Activated naive CD8-positive, alpha-beta T cell treated with anti-CD3 and anti-CD28 coated beads, Interleukin-2, amount 50 U/mL, for 24 hours (primary cell): ENCODE measurements around the gene CTNNBL1.
A peak's percentile ranks its signal among the peaks of the same experiment; 100 is the strongest.

ENCODE experiments used
- ATAC-seq: fragments of 150-1000 bp; cut with Tn5 transposase; one replicate; pipeline ENCODE4 v1.10.0; 2021
- DNase-seq: peaks from one replicate; pipeline ENCODE4 v3.0.0; 2021
- H3K27ac Mint-ChIP-seq: one replicate; pipeline ENCODE4 v1.8.0; 2021; ENCODE audit warnings: mild to moderate bottlenecking, mixed read lengths
- H3K27me3 Mint-ChIP-seq: one replicate; pipeline ENCODE4 v1.8.0; 2021; ENCODE audit warnings: mixed read lengths
- H3K36me3 Mint-ChIP-seq: one replicate; pipeline ENCODE4 v1.8.0; 2021; ENCODE audit warnings: low read depth, mixed read lengths
- H3K4me1 Mint-ChIP-seq: one replicate; pipeline ENCODE4 v1.8.0; 2021; ENCODE audit warnings: mixed read lengths
- H3K4me3 Mint-ChIP-seq: one replicate; pipeline ENCODE4 v1.8.0; 2021; ENCODE audit warnings: mild to moderate bottlenecking, moderate library complexity, mixed read lengths
- H3K9me3 Mint-ChIP-seq: one replicate; pipeline ENCODE4 v1.8.0; 2021; ENCODE audit warnings: mixed read lengths

The CTNNBL1 gene

DNA sequence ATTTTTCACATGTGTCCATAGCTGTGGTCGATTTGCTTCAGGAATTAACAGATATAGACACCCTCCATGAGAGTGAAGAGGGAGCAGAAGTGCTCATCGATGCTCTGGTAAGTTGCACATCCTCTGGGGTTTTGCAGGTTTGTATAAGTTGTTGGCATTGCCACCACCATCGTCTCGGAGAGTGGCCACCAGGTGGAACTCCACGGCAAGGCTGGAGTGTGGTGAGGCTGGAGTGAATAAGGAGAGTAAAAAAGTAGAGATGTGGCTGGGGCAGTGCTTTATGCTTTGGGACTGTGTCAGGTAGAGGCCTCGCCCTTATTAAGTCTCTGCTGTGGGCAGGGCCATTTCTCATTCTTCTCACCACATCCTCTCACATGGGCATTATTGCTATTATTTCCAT lies 63.7 kb downstream of the CTNNBL1 start:
- Mint-ChIP-seq H3K4me1 (no peaks in the 10 kb centered on the region), H3K27ac (no peak overlapping the region), H3K9me3 (no peaks in the 10 kb centered on the region), H3K4me3 (no peak overlapping the region), H3K27me3 (no peaks in the 10 kb centered on the region), H3K36me3 (peaks cover 26% of the 10 kb centered on the region)
- DNase-seq (no peak), ATAC-seq (no peak)

DNA sequence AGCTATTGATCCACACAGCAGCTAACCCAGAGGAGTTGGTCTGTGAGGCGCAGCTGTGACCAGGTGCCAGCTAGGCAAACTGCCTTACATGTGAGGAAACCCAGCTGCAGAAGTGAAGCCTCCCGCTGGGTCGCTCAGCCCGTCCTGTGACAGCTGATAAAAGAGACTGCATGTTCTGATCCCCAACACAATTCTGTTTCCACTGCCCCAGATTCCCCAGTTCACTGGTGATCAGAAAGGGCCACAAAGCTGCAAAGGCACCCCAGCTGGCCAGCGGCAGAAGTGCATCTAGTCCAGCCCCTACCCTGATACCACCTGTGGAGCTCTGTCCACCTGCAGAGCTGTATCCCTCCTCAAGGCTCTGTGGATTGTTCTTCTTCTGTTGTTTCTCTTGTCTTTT lies 64.5 kb downstream of the CTNNBL1 start:
- ATAC-seq (no peak), DNase-seq (no peak)
- H3K27ac Mint-ChIP-seq: no peak overlapping the region
- H3K36me3 Mint-ChIP-seq: peaks cover 28% of the 10 kb centered on the region
- H3K9me3 Mint-ChIP-seq: no peaks in the 10 kb centered on the region
- no peaks in the 10 kb centered on the region for H3K4me1 Mint-ChIP-seq
- H3K4me3 Mint-ChIP-seq: no peak overlapping the region
- no peaks in the 10 kb centered on the region for H3K27me3 Mint-ChIP-seq

DNA sequence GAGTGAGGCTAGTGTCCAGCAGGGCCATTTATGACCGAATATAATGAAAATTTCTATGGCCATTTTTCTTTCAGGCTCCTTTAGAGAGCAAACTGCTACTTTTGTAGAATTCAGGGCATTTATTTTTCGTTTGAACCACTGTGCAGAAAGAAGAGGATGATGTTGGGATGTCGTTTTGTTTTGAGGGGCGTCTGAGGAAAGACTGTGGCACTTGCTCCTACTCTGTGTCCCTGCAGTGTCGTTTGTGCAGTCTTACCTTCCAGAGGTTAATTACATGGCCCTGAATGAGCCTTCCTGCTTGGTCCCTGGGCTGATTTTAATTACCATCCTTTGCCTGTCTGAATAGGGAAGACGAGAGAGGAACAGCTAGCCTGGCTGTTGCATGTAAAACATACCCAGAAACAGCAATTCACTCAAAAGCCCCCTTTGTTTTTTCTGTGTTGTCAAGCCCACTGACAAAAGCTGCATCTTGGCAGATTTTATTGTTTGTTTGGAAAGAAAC lies 65.3 kb downstream of the CTNNBL1 start:
- no peak for DNase-seq
- no peaks in the 10 kb centered on the region for H3K27me3 Mint-ChIP-seq
- no peaks in the 10 kb centered on the region for H3K9me3 Mint-ChIP-seq
- no peaks in the 10 kb centered on the region for H3K4me1 Mint-ChIP-seq
- no peak overlapping the region for H3K4me3 Mint-ChIP-seq
- peaks cover 28% of the 10 kb centered on the region for H3K36me3 Mint-ChIP-seq
- no peak overlapping the region for H3K27ac Mint-ChIP-seq
- no peak for ATAC-seq

DNA sequence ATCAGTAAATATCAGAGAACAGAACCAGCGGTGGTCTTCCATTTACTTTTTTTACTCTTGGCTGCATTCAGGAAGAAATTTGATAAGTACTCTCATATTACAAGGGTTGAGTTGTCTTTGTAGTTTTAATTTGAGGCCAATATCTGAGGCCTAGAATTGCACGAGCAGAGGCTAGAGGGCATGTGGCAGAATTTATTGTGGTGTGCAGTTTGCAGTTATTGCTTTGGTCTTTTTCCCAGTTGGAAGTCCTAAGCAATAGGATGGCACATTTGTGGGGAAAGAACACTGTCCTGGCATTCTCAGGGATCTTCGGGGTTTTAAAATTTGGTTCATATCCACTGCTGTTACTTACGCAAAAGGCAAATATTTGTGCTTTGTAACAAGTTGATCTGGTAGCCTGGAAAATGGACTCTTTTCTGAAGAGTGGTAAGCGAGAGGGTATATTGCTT lies 66.0 kb downstream of the CTNNBL1 start:
- Mint-ChIP-seq H3K27me3 (no peaks in the 10 kb centered on the region), H3K27ac (no peak overlapping the region), H3K4me1 (no peaks in the 10 kb centered on the region), H3K36me3 (peaks cover 31% of the 10 kb centered on the region), H3K9me3 (no peaks in the 10 kb centered on the region), H3K4me3 (no peak overlapping the region)
- ATAC-seq: no peak
- no peak for DNase-seq

DNA sequence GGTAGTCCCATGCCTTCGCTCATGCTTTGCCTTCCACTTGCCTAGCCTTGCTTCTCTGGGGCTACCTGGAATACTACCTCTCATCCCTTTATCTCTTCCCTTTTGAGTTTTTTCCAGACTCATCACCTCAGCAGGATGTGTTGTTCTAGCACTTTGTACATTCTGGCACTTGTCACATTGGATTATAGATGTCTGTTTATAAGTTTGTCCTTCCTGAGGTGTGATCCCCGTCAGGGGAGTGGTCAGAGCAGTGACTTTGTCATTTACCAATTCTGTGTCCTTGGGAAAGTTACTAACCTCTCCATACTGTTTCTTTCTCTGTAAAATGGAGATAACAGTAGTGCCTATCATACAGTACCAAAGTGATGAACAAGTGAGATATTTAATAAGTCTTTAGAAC lies 66.5 kb downstream of the CTNNBL1 start:
- Mint-ChIP-seq H3K4me1 (no peaks in the 10 kb centered on the region), H3K4me3 (no peak overlapping the region), H3K27me3 (no peaks in the 10 kb centered on the region), H3K9me3 (no peaks in the 10 kb centered on the region), H3K36me3 (peaks cover 36% of the 10 kb centered on the region), H3K27ac (no peak overlapping the region)
- ATAC-seq: no peak
- no peak for DNase-seq

DNA sequence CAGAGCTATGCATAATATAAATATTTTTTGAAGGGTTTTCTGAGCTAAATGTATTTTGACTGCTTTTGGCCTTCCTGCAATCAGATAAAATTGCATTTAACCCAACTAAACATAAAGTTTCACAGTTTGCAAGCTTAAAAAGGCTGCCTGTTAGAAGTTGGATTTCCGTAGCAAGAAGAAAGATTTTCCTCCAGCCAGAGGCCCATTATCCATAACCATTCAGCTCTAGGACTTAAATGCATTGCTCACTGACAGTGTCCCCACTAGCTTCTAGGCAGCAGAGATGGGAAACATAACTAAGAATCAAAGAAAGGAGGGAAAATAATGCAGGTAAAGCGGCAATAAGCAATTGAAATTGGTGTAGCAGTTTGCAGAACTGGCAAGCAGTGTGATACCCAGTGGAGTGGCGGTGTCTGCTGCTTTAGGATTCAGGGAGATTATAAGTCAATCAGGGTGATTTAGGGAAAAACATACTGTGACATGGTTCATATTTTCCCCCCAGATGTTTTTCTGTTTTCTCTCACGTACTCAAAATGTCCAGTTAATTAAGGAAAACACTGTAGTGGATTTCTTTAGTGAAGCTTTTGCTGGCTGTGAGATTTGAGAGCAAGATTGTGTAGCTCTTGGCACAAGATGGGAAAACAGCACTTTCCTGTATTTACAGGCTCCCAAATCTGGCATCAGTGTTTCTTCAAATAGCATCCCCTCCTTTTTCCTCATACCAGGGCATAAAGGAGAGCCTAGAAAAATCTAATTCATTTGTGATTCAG lies 69.1 kb downstream of the CTNNBL1 start:
- Mint-ChIP-seq H3K27me3 (no peaks in the 10 kb centered on the region), H3K4me1 (no peaks in the 10 kb centered on the region), H3K27ac (no peak overlapping the region), H3K9me3 (no peaks in the 10 kb centered on the region), H3K36me3 (peaks cover 35% of the 10 kb centered on the region), H3K4me3 (no peak overlapping the region)
- ATAC-seq: no peak
- no peak for DNase-seq

DNA sequence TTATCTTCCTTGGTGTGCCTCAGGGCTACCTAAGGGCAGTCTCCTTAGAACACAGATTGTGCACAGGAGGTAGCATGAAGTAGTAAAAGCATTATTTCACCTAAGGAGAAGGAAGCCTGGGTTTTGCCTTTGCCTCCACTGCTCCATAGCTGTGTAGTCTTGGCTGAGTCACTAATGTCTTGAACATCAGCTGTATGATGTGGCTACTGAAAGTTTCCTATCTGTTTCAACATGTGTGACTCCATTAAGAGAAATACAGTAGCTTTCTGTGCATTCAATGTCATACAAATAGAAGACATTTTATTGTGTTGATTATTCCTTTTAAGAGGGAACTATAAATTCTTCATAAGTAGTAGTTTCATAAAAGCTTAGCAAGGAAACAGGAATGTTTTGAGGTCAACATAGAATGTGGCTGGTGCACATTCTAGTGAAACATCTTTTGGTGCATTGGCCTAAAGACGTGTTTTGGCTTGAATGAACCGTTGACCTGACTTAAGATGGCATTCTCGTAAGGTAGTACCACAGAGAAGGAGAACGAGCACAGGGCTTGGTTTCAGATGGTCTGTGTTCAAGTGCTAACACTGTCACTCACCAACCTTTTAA lies 70.6 kb downstream of the CTNNBL1 start:
- no peaks in the 10 kb centered on the region for H3K27me3 Mint-ChIP-seq
- no peaks in the 10 kb centered on the region for H3K9me3 Mint-ChIP-seq
- no peak overlapping the region for H3K27ac Mint-ChIP-seq
- peaks cover 31% of the 10 kb centered on the region for H3K36me3 Mint-ChIP-seq
- H3K4me1 Mint-ChIP-seq: no peaks in the 10 kb centered on the region
- H3K4me3 Mint-ChIP-seq: no peak overlapping the region
- DNase-seq (no peak), ATAC-seq (no peak)

DNA sequence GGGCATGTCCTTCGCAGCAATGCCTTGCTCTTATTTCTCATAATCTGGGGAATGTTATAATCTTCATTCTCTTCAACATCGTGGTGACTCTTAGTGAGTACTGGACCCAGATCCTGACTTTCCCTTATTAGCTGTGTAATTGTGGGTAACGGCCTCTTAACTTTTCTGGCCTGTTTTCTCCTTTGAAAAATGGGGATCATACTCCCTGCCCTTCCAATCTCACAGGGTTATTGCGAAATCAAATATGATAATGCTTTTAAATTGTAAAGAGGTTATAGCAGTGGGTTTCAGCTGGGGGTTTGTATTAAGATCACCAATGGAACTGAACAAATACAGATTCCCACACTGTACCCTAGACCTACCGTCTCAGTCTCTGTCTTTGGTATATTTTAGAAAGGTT lies 77.1 kb downstream of the CTNNBL1 start:
- Mint-ChIP-seq H3K27ac (no peak overlapping the region), H3K4me3 (no peak overlapping the region), H3K4me1 (peaks cover 5% of the 10 kb centered on the region), H3K9me3 (no peaks in the 10 kb centered on the region), H3K27me3 (no peaks in the 10 kb centered on the region), H3K36me3 (peaks cover 30% of the 10 kb centered on the region)
- no peak for ATAC-seq
- no peak for DNase-seq

DNA sequence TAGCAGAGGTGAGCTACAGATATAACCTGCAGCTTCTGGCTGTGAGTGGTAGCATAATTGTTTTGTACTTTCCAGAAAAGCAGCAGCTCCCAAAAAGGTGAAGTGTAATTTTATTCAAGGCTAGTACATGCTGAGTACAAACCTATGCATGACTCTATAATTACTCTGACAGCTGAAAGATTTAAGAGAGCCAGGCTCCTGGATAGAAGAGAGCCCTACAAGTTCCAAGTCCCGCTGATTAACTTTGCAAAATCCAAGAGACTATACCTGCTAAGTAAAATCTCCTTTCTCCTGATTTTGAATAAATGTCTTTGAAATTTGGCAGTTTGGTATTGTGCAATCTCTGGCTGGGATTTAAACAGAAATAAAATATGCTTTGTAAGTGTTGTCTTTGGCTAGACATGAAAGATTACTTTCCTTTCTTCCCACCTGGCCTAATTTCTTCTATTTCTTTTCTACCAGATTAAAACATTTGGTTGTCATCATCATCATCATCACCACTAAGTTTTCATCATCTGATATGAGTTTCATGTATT lies 79.5 kb downstream of the CTNNBL1 start:
- Mint-ChIP-seq H3K27me3 (no peaks in the 10 kb centered on the region), H3K27ac (no peak overlapping the region), H3K36me3 (peaks cover 34% of the 10 kb centered on the region), H3K4me3 (no peak overlapping the region), H3K4me1 (peaks cover 10% of the 10 kb centered on the region), H3K9me3 (no peaks in the 10 kb centered on the region)
- ATAC-seq (no peak), DNase-seq (no peak)

DNA sequence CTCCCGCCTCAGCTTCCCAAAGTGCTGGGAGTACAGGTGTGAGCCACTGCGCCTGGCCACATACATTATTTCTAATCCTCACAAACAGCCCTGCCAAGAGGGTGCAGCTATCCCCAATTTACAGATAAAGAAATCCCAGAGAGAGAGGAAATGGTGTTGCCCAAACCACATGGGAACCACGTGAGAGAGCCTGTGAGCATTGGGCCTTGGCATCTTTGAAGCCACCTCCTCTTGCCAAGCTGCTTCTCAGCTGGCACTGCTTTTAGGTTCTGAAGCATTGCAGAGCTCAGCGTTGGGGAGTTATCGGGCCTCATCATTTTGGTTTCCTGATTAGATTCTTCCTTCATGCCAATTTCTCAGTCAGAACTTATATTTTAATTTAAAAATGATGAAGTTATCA lies 80.3 kb downstream of the CTNNBL1 start:
- ATAC-seq (no peak), DNase-seq (no peak)
- H3K27me3 Mint-ChIP-seq: no peaks in the 10 kb centered on the region
- no peak overlapping the region for H3K4me3 Mint-ChIP-seq
- H3K9me3 Mint-ChIP-seq: no peaks in the 10 kb centered on the region
- peaks cover 10% of the 10 kb centered on the region for H3K4me1 Mint-ChIP-seq
- peak overlapping the region; percentile 5 for H3K27ac Mint-ChIP-seq
- peaks cover 38% of the 10 kb centered on the region for H3K36me3 Mint-ChIP-seq

DNA sequence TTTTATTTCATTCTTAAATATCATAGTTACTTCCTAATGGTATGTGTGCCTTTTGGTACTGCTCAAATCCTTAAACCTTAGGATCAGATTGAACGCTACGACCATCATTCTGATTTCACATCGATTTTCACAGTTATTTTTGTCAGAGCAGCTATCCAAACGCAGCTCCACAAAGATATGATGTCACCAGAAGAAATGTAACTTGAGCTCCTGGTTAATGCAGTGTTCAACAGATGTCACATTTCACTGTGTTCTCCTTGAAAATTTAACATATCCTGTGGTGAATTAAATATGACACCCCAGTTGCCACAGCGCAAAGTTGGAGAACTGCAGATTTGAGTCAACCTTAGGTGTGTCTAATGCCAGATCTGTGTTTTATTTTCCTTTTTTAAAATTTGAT lies 81.4 kb downstream of the CTNNBL1 start:
- ATAC-seq (no peak), DNase-seq (no peak)
- no peak overlapping the region for H3K27ac Mint-ChIP-seq
- H3K9me3 Mint-ChIP-seq: no peaks in the 10 kb centered on the region
- no peak overlapping the region for H3K4me3 Mint-ChIP-seq
- peaks cover 13% of the 10 kb centered on the region for H3K4me1 Mint-ChIP-seq
- no peaks in the 10 kb centered on the region for H3K27me3 Mint-ChIP-seq
- peaks cover 37% of the 10 kb centered on the region for H3K36me3 Mint-ChIP-seq

DNA sequence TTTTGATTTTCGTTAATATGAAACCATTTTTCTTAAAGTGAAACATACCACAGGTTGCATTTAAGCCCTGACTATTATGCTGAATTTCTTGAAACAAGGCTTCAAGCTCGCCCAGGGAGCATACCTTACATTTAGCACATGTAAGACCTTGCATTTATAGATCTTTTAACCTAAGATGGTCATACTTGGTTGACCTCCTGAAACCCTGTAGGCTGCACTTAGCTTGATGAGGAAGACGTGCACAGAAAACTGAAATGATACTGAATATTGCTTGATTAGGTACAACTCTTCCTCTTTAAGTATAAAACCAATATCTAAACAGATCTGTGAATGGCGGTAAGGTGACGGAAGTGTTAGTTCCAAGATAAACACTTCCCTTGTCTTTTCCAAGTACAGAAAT lies 82.2 kb downstream of the CTNNBL1 start:
- Mint-ChIP-seq H3K4me1 (peaks cover 13% of the 10 kb centered on the region), H3K36me3 (peaks cover 35% of the 10 kb centered on the region), H3K4me3 (no peak overlapping the region), H3K9me3 (no peaks in the 10 kb centered on the region), H3K27me3 (no peaks in the 10 kb centered on the region), H3K27ac (no peak overlapping the region)
- DNase-seq (no peak), ATAC-seq (no peak)

DNA sequence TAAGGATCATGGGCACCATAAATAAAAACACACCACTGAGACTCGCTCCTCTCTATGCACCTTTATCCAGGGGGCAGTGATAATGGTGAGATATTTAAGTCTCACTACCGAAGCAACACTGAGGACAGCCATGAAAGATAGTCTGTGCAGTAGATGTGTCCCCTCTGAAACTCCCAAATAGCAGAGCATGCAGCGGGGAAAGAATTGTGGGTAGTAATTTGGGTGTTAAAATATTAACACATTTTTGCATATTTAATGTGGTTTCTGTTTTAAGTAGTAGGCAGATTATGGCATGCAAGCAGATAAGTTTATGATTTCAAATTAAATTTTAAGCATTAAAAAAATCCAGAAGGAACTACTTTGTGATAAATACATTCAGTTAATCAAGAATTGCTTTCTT lies 82.7 kb downstream of the CTNNBL1 start:
- no peak for ATAC-seq
- Mint-ChIP-seq H3K4me1 (peaks cover 17% of the 10 kb centered on the region), H3K4me3 (no peak overlapping the region), H3K36me3 (peaks cover 35% of the 10 kb centered on the region), H3K27me3 (no peaks in the 10 kb centered on the region), H3K27ac (no peak overlapping the region), H3K9me3 (no peaks in the 10 kb centered on the region)
- DNase-seq: no peak

DNA sequence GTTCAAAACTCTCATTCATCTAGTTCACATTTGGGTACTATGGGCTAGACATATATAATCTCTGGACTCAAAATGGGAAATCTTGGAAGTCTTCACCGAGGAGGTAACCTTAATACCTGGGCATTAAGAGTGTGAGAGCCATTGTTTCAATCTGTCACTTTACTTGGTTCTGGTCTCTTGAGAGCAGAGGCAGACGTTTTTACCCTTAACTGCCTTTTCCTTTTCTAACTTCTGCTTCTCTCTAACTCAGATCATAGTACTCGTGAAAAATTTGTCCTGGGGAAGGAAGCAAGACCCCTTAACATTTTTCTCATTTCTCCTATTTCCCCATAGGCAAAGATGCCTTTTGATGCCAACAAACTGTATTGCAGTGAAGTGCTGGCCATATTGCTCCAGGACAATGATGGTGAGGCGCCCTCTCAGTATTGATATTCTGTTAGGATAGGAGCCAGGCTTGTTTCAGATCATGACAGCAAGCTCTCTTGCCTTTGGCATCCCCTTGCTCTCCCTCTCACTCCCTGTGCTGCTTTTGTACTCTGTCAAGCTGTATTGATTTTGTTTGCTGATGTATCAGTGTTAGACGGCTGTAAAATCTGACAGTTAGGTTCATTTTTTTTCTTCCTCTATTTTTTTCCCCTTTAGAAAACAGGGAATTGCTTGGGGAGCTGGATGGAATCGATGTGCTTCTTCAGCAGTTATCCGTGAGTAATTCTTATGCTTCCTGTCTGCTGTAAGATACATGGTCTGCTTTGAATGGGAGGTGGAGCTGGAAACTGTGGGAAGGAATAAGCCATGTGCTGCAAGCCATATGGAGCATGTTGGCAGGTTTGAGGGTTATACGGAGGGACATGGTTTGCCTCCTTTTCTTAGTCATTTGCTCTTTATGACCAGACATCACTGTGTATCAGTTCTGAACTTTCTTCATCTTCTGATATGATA lies 83.5 kb downstream of the CTNNBL1 start:
- H3K9me3 Mint-ChIP-seq: no peaks in the 10 kb centered on the region
- no peak overlapping the region for H3K4me3 Mint-ChIP-seq
- no peak for ATAC-seq
- DNase-seq: no peak
- H3K36me3 Mint-ChIP-seq: peaks cover 36% of the 10 kb centered on the region
- no peaks in the 10 kb centered on the region for H3K27me3 Mint-ChIP-seq
- H3K27ac Mint-ChIP-seq: no peak overlapping the region
- H3K4me1 Mint-ChIP-seq: peaks cover 20% of the 10 kb centered on the region
